Activated CD8-positive, alpha-beta T cell treated with anti-CD3 and anti-CD28 coated beads, Interleukin-2, amount 10 ng/mL, durations not matched to agents 7 days and 5 days (primary cell): ENCODE data around the gene FAM234B. TPM values are rescaled to one million over a fixed set of nuclear protein-coding genes. Genes with fewer than 3 reads are reported as not detected.
"Not testable (repeated sequence)": the region's sequence is repeated elsewhere in the genome, so short reads cannot be mapped to it uniquely, and the experiment has no call there.

Experiments used
- ATAC-seq: fragments of 150-1000 bp; cut with Tn5 transposase; one replicate; pipeline ENCODE4 v1.10.0; 2021; ENCODE audit warnings: moderate library complexity
- CTCF ChIA-PET: fragments of 350-600 bp; sonication (Branson Sonifier 250); formaldehyde crosslinking; loops from one replicate; lab custom pipeline; 2021; ENCODE audit warnings: antibody characterized with exemption; lab: Charles Lee
- POLR2A ChIA-PET: fragments of 350-600 bp; sonication (Branson Sonifier 250); formaldehyde crosslinking; loops from one replicate; lab custom pipeline; 2021; ENCODE audit warnings: antibody characterized with exemption; lab: Charles Lee
- DNase-seq: peaks from one replicate; pipeline ENCODE4 v3.0.0-alpha.2; 2020
- H3K27ac Mint-ChIP-seq: one replicate; pipeline ENCODE4 v1.8.0; 2021; ENCODE audit warnings: mild to moderate bottlenecking, mixed read lengths
- H3K27me3 Mint-ChIP-seq: one replicate; pipeline ENCODE4 v1.8.0; 2021; ENCODE audit warnings: low read depth, mixed read lengths
- H3K36me3 Mint-ChIP-seq: one replicate; pipeline ENCODE4 v1.8.0; 2021; ENCODE audit warnings: low read depth, mixed read lengths
- H3K4me1 Mint-ChIP-seq: one replicate; pipeline ENCODE4 v1.8.0; 2021; ENCODE audit warnings: low read depth, mixed read lengths
- H3K4me3 Mint-ChIP-seq: one replicate; pipeline ENCODE4 v1.8.0; 2021; ENCODE audit warnings: mild to moderate bottlenecking, mixed read lengths
- H3K9me3 Mint-ChIP-seq: one replicate; pipeline ENCODE4 v1.8.0; 2022; ENCODE audit warnings: mixed read lengths; ENCODE audit not compliant: insufficient read depth
- total RNA-seq, 2 experiments: library from RNA; stranded (reverse); gene quantifications; one replicate each; pipeline ENCODE4 v1.2.3, GENCODE V29; 2021

The FAM234B gene
- total RNA-seq, 2 experiments from 2014 or later = 4.2 to 4.3 TPM

DNA sequence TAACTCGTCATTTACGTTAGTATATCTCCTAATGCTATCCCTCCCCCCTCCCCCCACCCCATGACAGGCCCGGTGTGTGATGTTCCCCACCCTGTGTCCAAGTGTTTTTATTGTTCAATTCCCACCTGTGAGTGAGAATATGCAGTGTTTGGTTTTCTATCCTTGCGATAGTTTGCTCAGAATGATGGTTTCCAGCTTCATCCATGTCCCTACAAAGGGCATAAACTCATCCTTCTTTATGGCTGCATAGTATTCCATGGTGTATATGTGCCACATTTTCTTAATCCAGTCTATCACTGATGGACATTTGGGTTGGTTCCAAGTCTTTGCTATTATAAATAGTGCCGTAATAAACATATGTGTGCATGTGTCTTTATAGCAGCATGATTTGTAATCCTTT lies 39.5 kb downstream of the FAM234B start:
- DNase-seq, ATAC-seq, H3K27ac Mint-ChIP-seq, H3K27me3 Mint-ChIP-seq, CTCF ChIA-PET, H3K4me1 Mint-ChIP-seq, H3K9me3 Mint-ChIP-seq, POLR2A ChIA-PET, H3K36me3 Mint-ChIP-seq, H3K4me3 Mint-ChIP-seq: not testable (repeated sequence)

DNA sequence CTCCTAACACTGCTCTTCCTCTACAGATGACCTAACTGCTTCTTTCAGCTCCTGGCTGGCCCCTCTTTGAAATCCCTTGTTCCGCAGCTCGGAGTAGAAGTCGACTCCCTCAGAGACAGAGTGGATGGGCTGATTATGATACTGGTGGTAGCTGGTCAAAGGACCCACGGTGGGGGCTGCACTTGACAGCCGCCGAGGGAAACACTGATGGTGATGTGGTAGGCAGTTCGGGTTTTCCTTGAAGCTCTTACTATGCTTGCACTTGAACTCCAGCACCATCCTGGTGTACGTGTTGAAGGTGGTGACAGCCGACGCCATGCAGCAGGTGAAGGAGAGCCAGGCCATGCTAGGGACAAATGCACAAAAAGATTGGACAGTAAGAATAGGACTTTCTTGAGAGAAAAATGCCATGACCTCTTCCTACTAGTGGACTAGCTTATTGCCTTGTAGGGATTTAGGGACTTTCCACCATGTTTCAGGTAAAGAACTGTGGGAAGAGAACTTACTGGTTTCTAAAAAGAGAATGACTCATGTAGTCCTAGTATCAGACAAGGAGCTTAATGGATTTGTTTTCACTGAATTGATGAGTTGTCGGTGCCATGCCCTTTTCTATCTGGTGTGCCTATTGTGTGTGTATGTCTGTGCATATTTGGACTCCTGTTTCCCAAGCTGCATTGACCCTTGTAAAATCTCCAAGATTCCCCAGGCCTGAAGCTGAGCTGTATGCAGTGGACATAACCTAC lies 40.9 kb downstream of the FAM234B start:
- Mint-ChIP-seq H3K9me3 (no peaks in the 10 kb centered on the region), H3K4me1 (no peaks in the 10 kb centered on the region), H3K36me3 (no peaks in the 10 kb centered on the region), H3K27ac (no peak overlapping the region), H3K4me3 (no peak overlapping the region), H3K27me3 (no peaks in the 10 kb centered on the region)
- POLR2A ChIA-PET = interaction anchor here (0.6 kb wide), 1 partner anchor 298 kb away, joined by 3 read pairs; no protein-coding TSS in a partner anchor
- CTCF ChIA-PET = interaction anchor here (1.3 to 3.3 kb wide), 2 partner anchors 127 to 168 kb away, joined by 4 to 17 read pairs; no protein-coding TSS in a partner anchor
- DNase-seq = no peak
- no peak for ATAC-seq

DNA sequence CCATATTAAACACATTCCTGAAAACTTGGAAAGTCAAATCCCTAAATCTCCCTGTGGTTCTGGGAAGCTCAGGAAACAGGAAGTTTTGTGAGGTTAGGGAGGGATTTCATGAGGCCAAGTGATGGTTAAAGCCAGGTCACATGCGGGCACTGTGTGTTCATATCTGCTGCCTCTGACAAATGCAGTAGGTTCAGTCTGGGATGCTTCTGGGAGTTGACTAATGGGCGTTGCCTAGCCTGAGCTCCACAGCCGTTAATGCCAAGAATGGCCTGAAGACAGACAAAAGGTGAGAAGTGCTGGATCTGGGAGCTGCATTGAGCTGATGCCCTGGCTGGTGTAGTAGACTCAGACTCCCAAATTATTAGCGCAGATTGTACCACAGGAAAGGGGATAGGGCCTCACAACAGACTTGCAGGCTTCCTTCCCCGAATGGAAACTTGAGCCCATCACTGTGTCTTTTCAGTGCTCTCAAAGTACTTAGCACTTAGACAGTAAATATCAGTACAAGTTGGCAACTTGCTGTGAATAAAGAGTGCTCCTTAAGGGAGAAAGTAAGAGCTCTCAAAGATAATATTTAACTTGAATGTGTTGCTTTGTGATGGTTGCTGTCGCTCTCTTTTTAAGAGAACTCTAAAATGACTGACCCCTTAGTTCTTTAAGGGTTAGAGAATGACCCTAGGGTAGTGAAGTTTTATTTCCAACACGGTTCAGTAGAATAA lies 41.9 kb downstream of the FAM234B start:
- no peak for ATAC-seq
- no peak overlapping the region for H3K27ac Mint-ChIP-seq
- POLR2A ChIA-PET = no interaction called here

DNA sequence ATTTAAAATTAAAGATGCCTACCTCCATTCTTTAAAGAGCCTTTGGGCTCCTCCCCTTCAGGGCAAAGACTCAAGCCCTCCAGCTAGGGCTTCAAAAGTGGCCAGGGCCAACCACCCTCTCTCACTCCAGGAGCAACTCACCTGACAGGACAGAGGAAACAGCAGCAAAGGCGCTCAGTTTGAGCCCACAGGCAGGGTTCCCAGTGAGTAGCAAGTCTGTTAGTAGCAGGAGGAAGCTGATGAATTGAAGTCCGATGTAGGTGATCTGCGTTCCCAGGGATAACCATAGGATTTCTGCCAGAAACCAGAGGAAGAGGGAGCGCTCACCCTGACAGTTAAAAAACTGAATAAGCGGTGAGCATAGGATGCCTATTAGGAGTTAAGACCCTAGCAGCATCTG lies 43.6 kb downstream of the FAM234B start:
- H3K4me3 Mint-ChIP-seq = no peak overlapping the region
- H3K36me3 Mint-ChIP-seq = no peaks in the 10 kb centered on the region
- H3K9me3 Mint-ChIP-seq = no peaks in the 10 kb centered on the region
- DNase-seq (no peak), ATAC-seq (no peak)
- H3K27me3 Mint-ChIP-seq = no peaks in the 10 kb centered on the region
- ChIA-PET CTCF (interaction anchor here (1.4 kb wide), 1 partner anchor 11 kb away, joined by 3 read pairs; no protein-coding TSS in a partner anchor), POLR2A (no interaction called here)
- H3K4me1 Mint-ChIP-seq = no peaks in the 10 kb centered on the region
- H3K27ac Mint-ChIP-seq = no peak overlapping the region

More for the DNA sequence above, 41.9 kb downstream of the FAM234B start:
- H3K9me3 Mint-ChIP-seq = no peaks in the 10 kb centered on the region
- CTCF ChIA-PET = interaction anchor here (1.3 to 3.3 kb wide), 2 partner anchors 126 to 169 kb away, joined by 4 to 17 read pairs; no protein-coding TSS in a partner anchor
- H3K36me3 Mint-ChIP-seq = no peaks in the 10 kb centered on the region
- H3K4me3 Mint-ChIP-seq = no peak overlapping the region
- no peak for DNase-seq
- H3K27me3 Mint-ChIP-seq = no peaks in the 10 kb centered on the region
- H3K4me1 Mint-ChIP-seq = no peaks in the 10 kb centered on the region

DNA sequence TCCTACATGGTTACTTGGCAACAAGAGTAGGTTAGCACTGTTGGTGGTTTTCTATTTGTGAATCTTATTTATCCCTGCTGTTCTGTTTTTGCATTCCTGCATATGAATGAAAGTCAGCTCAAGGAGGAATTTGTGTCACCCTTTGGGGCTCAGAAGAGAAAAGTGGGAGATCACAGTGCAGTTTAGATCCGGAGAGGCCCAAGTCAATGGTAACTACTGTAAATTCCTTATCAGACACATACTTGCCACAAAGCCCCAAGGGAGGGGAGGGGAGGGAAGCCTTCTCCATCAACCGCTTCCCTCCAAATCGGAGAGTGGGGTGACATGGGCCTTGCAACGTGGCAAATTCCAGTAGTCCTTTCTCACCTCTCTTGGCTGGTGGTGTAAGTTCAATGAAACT lies 44.3 kb downstream of the FAM234B start:
- ATAC-seq = no peak

DNA sequence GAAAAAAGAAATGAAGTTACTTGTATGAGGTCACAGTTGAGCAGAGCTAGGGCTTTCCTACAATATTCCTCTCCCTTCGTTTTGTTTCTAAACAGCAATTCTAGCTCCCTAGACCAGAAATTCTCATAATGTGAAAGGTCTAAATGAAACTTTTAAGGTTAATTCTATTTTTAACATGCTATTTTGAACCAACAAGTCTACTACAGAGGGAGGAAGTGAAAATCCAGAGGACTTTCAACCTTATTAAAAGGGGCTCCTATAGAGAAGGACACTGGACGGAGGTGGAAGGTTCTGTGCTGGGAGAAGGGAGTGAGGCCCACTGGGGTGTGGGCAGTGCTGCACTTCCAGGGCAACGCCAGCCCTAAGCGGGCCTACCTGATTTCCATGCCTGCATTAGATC lies 45.9 kb downstream of the FAM234B start:
- DNase-seq (no peak), ATAC-seq (no peak)
- no peak overlapping the region for H3K27ac Mint-ChIP-seq
- H3K27me3 Mint-ChIP-seq = peaks cover 4% of the 10 kb centered on the region
- no peaks in the 10 kb centered on the region for H3K9me3 Mint-ChIP-seq
- POLR2A ChIA-PET = no interaction called here
- CTCF ChIA-PET = interaction anchor here (1.8 kb wide), 1 partner anchor 122 kb away, joined by 6 read pairs; no protein-coding TSS in a partner anchor
- H3K4me1 Mint-ChIP-seq = no peaks in the 10 kb centered on the region
- no peaks in the 10 kb centered on the region for H3K36me3 Mint-ChIP-seq
- no peak overlapping the region for H3K4me3 Mint-ChIP-seq

More for the DNA sequence above, 44.3 kb downstream of the FAM234B start:
- Mint-ChIP-seq H3K36me3 (no peaks in the 10 kb centered on the region), H3K4me1 (no peaks in the 10 kb centered on the region), H3K27me3 (no peaks in the 10 kb centered on the region), H3K9me3 (no peaks in the 10 kb centered on the region), H3K4me3 (no peak overlapping the region), H3K27ac (no peak overlapping the region)
- ChIA-PET POLR2A (no interaction called here), CTCF (interaction anchor here (1.2 to 1.4 kb wide), 2 partner anchors 10 to 167 kb away, joined by 3 read pairs; no protein-coding TSS in a partner anchor)
- no peak for DNase-seq

DNA sequence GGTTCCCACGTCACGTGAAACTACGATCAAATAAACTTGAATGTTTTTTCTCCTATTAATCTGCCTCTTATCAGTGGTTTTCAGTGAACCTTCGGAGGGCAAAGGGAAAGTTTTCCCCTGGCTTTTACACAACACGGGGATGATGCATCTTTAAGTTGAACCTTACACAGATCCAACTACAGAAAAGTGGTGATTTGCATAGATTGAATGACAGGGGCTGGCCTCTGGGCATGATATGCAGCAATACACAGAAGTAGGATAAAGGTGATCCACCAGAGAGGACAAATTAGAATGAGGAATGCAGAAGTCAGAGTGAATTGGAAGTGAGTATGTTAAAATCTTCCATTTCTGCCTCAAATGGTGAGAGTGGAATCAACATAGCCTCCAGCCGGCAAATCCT lies 47.7 kb downstream of the FAM234B start:
- no peaks in the 10 kb centered on the region for H3K9me3 Mint-ChIP-seq
- POLR2A ChIA-PET = interaction anchor here (0.6 kb wide), 1 partner anchor 1438 kb away, joined by 3 read pairs; no protein-coding TSS in a partner anchor
- no peak overlapping the region for H3K27ac Mint-ChIP-seq
- no peak overlapping the region for H3K4me3 Mint-ChIP-seq
- DNase-seq (no peak), ATAC-seq (no peak)
- no peaks in the 10 kb centered on the region for H3K36me3 Mint-ChIP-seq
- no peaks in the 10 kb centered on the region for H3K4me1 Mint-ChIP-seq
- CTCF ChIA-PET = interaction anchor here (5.7 kb wide), 1 partner anchor 120 kb away, joined by 55 read pairs; no protein-coding TSS in a partner anchor
- H3K27me3 Mint-ChIP-seq = peaks cover 6% of the 10 kb centered on the region

DNA sequence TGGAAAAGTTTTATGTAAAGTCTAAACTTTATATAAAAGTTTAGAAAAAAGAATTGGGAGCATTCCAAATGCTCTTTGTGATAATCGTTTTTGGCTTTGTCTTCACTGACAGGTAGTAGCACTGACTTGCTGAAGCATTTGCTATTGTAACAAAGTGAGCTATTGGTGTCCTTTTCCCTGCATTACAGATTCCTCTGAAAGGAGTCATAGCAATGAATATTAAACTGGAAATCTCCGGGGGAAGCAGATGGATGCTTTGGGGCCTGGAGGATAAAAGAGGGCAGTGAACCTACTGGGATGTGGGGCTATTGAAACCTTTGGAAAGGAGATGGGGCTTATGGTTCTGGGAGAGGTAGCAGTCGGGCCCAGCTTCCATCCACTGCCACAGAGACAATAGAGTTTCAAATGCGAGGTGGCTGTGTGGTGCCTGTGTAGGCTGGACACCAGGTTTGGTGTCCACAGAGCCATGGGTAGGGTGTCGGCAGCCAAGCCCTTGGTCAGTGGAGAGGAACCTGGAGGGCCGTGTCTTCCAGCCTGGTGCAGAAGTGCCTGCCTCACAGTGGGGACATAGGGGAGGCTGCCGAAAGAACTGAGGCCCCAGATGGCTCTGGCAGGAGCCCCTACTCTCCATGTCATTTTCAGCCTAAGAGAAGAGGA lies 49.1 kb downstream of the FAM234B start:
- peaks cover 9% of the 10 kb centered on the region for H3K4me1 Mint-ChIP-seq
- no peak overlapping the region for H3K27ac Mint-ChIP-seq
- CTCF ChIA-PET = interaction anchor here (1.0 to 5.7 kb wide), 4 partner anchors 11 to 177 kb away, joined by 3 to 55 read pairs (median 5); partner anchors contain the start of gene FAM234B
- H3K36me3 Mint-ChIP-seq = no peaks in the 10 kb centered on the region
- no peak overlapping the region for H3K4me3 Mint-ChIP-seq
- DNase-seq = no peak
- ATAC-seq = no peak
- POLR2A ChIA-PET = interaction anchor here (1.0 kb wide), 1 partner anchor 103 kb away, joined by 7 read pairs; the partner anchor contains the start of gene EMP1
- H3K9me3 Mint-ChIP-seq = no peaks in the 10 kb centered on the region
- H3K27me3 Mint-ChIP-seq = peaks cover 6% of the 10 kb centered on the region

DNA sequence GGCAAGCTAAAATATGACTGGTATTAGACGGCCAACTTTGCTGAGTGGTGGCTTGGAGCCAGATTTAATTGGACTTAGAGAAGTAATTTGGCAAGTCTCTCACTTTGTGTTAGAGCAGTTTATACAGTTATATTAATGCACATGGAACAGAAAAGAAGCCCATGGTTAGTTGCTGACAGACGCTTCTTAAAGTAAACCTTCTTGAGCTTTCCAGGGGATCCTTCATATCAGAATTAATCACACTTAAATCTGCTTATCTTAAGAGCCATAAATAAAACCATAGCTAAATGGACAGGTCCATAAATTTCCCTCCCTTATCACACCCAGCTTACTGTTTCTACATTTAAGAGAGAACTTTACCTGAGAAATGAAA lies 49.7 kb downstream of the FAM234B start:
- ChIA-PET CTCF (interaction anchor here (1.3 to 5.7 kb wide), 3 partner anchors 50 to 178 kb away, joined by 4 to 55 read pairs (median 6); partner anchors contain the start of gene FAM234B), POLR2A (interaction anchor here (1.0 kb wide), 1 partner anchor 102 kb away, joined by 7 read pairs; the partner anchor contains the start of gene EMP1)
- Mint-ChIP-seq H3K36me3 (no peaks in the 10 kb centered on the region), H3K4me1 (peaks cover 15% of the 10 kb centered on the region), H3K27ac (no peak overlapping the region), H3K4me3 (no peak overlapping the region), H3K9me3 (no peaks in the 10 kb centered on the region), H3K27me3 (peaks cover 6% of the 10 kb centered on the region)
- DNase-seq = no peak
- no peak for ATAC-seq

DNA sequence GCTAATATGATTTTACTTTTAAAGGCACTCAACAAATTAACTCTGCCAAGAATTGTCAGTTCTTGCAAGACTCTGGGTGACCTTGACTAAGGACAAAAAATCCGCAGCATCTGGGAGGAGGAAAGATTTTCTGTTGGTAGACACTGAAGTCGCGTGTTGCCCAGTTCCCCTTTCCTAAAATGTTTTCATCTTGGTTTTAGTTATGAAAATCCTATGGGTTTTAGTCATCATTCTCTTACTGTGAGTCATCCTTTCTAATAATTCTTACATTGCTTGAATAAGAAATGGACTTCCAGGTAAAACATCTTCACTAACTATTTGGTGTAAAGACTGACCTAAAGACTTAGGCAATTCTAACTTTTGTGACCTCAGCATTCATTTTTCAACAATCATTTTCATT lies 50.2 kb downstream of the FAM234B start:
- ChIA-PET POLR2A (interaction anchor here (0.7 kb wide), 1 partner anchor 7 kb away, joined by 3 read pairs; no protein-coding TSS in a partner anchor), CTCF (interaction anchor here (1.4 to 5.7 kb wide), 2 partner anchors 118 to 178 kb away, joined by 6 to 55 read pairs; no protein-coding TSS in a partner anchor)
- no peak for ATAC-seq
- H3K27me3 Mint-ChIP-seq = peaks cover 6% of the 10 kb centered on the region
- no peak overlapping the region for H3K27ac Mint-ChIP-seq
- H3K9me3 Mint-ChIP-seq = no peaks in the 10 kb centered on the region
- H3K36me3 Mint-ChIP-seq = no peaks in the 10 kb centered on the region
- no peak overlapping the region for H3K4me3 Mint-ChIP-seq
- no peak for DNase-seq
- H3K4me1 Mint-ChIP-seq = peaks cover 20% of the 10 kb centered on the region
